ENCODE results near the gene CCL17.

- TF ChIP-seq IKZF3 (tag by site-specific recombination; IDR thresholded peaks at IDR 0.05) (no peak), ZNF138 (tag by site-specific recombination; IDR thresholded peaks at IDR 0.05; ENCODE audit: borderline replicate concordance) (no peak), CTCF (tag by site-specific recombination; IDR thresholded peaks at IDR 0.05) (no peak), ZNF2 (tag by site-specific recombination; IDR thresholded peaks at IDR 0.05) (no peak), ZNF660 (tag by site-specific recombination; IDR thresholded peaks at IDR 0.05) (no peak), ZNF548 (tag by site-specific recombination; IDR thresholded peaks at IDR 0.05) (no peak), ZNF670 (tag by site-specific recombination; IDR thresholded peaks at IDR 0.05; ENCODE audit: low read depth) (no peak), AEBP2 (tag by site-specific recombination; IDR thresholded peaks at IDR 0.05; ENCODE audit: borderline replicate concordance) (no peak), ZBTB49 (tag by site-specific recombination; IDR thresholded peaks at IDR 0.05; ENCODE audit: low read depth) (no peak), ZNF830 (tag by site-specific recombination; IDR thresholded peaks at IDR 0.05; ENCODE audit: low read depth) (no peak), ZNF791 (tag by site-specific recombination; IDR thresholded peaks at IDR 0.05) (no peak), ZNF175 (tag by site-specific recombination; IDR thresholded peaks at IDR 0.05) (no peak)
Observed at GRCh38 chr16:57361404-57361803, 43.2 kb upstream of the CCL17 start.
